Omental fat pad (tissue), 4 donors: ENCODE data around the gene GPRASP3. TPM values are rescaled to one million over a fixed set of nuclear protein-coding genes. Genes with fewer than 3 reads are reported as not detected.
"Not testable (repeated sequence)": the region's sequence is repeated elsewhere in the genome, so short reads cannot be mapped to it uniquely, and the experiment has no call there.

Experiments
- ATAC-seq: fragments of 150-250 bp; one replicate; pipeline ENCODE4 v1.9.1; 2016; ENCODE audit warnings: mild to moderate bottlenecking, moderate library complexity; ENCODE audit not compliant: low FRiP score
- DNase-seq: peaks from one replicate; pipeline ENCODE4 v3.0.0-alpha.2; 2019; ENCODE audit warnings: low spot score
- total RNA-seq, 4 donors: library from RNA; depleted of rRNA; stranded (reverse); fragments of >200 nt; gene quantifications; one replicate each; pipeline ENCODE4 v1.1.0, GENCODE V29; 2016
- TF ChIP-seq, protein P1 (sequence below), 3 donors: fragments of 450-650 bp; IDR thresholded peaks; one replicate each; pipeline ENCODE4 v1.5.1; 2016 to 2017; ENCODE audit warnings: antibody characterized with exemption in 3 of 3, mild to moderate bottlenecking in 3 of 3, moderate library complexity in 2 of 3

Gene GPRASP3
- total RNA-seq, 4 donors from 2014 or later, result 1.3 to 5.7 (median 3.3) TPM

GRCh38 chrX:102708900-102709299 lies 11.6 kb upstream of the GPRASP3 start:
- ATAC-seq (no peak), DNase-seq (no peak)
- TF ChIP-seq, protein P1, sequence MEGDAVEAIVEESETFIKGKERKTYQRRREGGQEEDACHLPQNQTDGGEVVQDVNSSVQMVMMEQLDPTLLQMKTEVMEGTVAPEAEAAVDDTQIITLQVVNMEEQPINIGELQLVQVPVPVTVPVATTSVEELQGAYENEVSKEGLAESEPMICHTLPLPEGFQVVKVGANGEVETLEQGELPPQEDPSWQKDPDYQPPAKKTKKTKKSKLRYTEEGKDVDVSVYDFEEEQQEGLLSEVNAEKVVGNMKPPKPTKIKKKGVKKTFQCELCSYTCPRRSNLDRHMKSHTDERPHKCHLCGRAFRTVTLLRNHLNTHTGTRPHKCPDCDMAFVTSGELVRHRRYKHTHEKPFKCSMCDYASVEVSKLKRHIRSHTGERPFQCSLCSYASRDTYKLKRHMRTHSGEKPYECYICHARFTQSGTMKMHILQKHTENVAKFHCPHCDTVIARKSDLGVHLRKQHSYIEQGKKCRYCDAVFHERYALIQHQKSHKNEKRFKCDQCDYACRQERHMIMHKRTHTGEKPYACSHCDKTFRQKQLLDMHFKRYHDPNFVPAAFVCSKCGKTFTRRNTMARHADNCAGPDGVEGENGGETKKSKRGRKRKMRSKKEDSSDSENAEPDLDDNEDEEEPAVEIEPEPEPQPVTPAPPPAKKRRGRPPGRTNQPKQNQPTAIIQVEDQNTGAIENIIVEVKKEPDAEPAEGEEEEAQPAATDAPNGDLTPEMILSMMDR (IDR thresholded peaks at IDR 0.05), result no peak

DNA sequence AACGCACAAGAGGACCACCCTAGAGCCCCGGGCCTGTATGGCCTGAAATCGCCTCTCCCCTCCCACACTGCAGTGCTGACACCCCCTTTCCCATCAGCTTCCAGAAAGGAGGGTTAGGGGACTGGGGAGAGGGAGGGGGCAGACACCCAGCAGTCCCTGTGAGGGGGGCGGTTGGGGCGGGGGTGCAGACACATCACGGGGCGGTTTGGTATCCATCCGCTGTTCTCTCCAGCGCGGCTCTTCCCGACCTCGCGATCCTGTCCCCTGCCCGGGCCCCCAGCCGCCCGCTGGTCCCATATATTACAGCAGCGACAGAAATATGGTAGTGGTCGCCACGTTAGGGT lies 8.7 kb upstream of the GPRASP3 start:
- TF ChIP-seq, protein P1 (IDR thresholded peaks at IDR 0.05), result no peak
- ATAC-seq, result no peak

DNA sequence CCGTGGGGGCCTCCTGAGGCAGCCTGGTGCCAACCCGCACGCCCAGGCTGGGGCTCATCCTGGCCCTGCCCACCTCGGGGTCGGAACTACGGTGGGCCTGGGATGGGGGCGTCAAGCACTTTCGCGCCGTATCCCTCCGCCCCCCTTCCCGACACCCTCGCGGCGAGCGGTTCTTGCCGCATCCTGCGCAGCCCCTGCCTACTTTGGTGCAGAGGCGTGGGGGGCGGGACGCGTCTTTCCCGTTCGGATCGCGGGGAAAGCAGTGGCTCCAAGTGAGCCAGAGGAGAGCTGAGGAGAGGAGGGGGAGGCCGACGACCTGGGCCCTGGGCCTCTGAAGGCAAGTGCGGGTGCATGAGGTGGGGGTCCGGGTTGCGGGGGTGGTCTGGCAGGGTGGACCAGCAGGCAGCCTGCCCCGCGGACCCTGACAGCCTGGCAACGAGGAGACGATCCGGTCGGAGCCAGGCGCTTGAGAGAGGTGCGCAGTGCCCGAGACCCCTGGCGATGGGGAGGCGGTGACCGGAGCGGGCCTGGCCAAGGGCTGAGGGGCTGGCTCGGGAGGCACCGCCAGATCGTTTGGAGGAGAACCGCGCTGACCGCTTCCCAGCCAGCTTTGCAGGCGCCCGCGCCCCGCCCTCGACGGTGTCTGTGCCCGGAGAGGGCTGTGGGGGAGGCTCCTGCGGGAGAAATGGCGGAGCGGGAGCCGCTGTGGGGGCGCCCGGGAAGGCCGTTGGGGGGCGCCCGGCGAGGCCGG lies 8.2 kb upstream of the GPRASP3 start, which contains the start of gene GPRASP2:
Gene GPRASP2, plus strand, starts transcription at position 233 of the 751 bp plus-strand sequence. CDS start 2,422 bp downstream, outside the sequence.
- ATAC-seq, result peak; percentile 56
- TF ChIP-seq, protein P1 (IDR thresholded peaks at IDR 0.05), result no peak
- DNase-seq, result no peak

More for the DNA sequence above, 8.7 kb upstream of the GPRASP3 start:
- DNase-seq, result no peak

- TF ChIP-seq, protein P1 (IDR thresholded peaks at IDR 0.05), result no peak
- peak; percentile 57 for ATAC-seq
- no peak for DNase-seq
Observed at GRCh38 chrX:102712981-102713625, 7.4 kb upstream of the GPRASP3 start.

- TF ChIP-seq, protein P1 (IDR thresholded peaks at IDR 0.05), result no peak
- no peak for DNase-seq
- no peak for ATAC-seq
Observed at GRCh38 chrX:102714994-102715393, 5.5 kb upstream of the GPRASP3 start.

GRCh38 chrX:102715967-102716366 lies 4.6 kb upstream of the GPRASP3 start:
- TF ChIP-seq, protein P1 (IDR thresholded peaks at IDR 0.05), result no peak
- no peak for DNase-seq
- ATAC-seq, result no peak

GRCh38 chrX:102721169-102721506 lies 595 bp downstream of the GPRASP3 start:
- DNase-seq, ATAC-seq: not testable (repeated sequence)
